Activated T-cell treated with anti-CD3 and anti-CD28 coated beads, Interleukin-2, amount 50 U/mL, for 1 hour (primary cell): Measurements from ENCODE around the gene TSSK6.

Experiments used
- DNase-seq: peaks from one replicate; pipeline ENCODE4 v3.0.0-alpha.2; 2020

Gene TSSK6

GRCh38 chr19:19544257-19544953, 29.1 kb upstream of the TSSK6 start:
- DNase-seq = no peak

DNA sequence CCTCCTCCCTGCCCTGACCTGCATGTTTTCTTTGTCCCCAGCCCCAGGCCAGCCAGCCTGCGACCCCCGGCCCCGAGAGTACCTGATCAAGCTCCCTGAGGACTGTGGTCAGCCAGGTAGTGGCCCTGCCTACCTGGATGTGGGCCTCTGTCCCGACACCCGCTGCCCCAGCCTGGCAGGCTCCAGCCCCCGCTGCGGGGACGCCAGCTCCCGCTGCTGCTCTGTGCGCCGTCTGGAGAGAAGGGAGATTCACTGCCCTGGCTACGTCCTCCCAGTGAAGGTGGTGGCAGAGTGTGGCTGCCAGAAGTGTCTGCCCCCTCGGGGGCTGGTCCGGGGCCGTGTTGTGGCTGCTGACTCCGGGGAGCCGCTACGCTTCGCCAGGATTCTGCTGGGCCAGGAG, 28.3 kb upstream of the TSSK6 start:
- DNase-seq = no peak

GRCh38 chr19:19543101-19543500, 27.8 kb upstream of the TSSK6 start:
- DNase-seq = no peak

- DNase-seq = no peak
Measured at GRCh38 chr19:19542507-19542906, 27.2 kb upstream of the TSSK6 start.

DNA sequence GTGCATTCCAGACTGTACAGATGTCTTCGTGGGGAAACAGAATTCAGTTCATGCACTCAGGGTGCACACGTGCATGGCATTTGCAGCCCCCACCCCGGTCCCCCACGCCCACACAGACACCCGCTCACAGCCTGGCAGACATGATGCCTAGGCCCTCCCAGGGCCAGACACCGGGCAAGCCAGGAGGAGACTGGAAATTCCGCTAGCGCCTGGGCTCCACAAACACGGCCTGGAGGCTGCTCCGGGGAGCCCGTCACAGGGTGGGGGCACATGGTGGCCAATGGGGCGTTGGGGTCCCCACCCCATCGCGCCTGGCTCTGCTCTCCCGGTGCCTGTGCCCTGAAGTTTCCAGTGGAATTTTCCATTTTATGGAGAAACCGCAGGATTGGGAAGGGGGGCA, 26.3 kb upstream of the TSSK6 start:
- no peak for DNase-seq

DNA sequence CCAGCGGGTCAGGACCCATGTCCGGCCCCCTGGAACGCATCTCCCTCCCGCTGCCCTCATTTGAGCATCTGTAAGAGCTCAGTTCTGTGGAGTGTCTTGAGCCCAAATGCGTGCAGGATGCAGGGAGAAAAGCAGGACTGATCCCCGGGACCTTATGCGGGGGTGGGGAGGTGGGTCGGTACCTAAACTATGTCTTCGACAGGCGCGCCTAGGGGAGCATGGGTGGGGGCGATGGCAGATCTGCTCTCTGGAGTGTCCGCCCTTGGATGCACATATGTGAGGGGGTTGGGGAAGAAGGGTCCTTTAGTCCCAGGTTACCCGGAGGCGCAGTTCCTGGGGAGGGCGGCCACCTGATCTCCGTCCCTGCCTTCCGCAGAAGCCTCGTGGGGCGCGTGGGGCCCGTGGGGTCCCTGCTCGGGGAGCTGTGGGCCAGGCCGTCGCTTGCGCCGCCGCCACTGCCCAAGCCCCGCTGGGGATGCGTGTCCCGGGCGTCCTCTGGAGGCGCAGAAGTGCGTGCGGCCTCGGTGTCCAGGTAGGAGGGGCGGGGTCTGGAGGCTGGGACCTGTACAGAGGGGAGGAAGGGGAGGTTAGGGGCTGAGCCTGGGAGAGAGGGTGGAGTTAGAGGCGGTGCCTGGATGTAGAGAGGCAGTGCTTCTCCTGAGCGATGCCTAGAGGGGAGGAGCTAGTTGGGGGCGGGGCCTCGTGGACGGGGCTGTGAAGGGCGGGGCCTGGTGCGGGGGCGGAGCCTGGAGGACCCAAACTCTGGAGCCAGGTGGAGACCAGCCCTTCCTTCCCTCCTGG, 25.6 kb upstream of the TSSK6 start:
- DNase-seq = peak; percentile 75

- peak; percentile 70 for DNase-seq
Measured at GRCh38 chr19:19540064-19540714, 24.8 kb upstream of the TSSK6 start.

- no peak for DNase-seq
Measured at GRCh38 chr19:19539698-19540063, 24.3 kb upstream of the TSSK6 start.

DNA sequence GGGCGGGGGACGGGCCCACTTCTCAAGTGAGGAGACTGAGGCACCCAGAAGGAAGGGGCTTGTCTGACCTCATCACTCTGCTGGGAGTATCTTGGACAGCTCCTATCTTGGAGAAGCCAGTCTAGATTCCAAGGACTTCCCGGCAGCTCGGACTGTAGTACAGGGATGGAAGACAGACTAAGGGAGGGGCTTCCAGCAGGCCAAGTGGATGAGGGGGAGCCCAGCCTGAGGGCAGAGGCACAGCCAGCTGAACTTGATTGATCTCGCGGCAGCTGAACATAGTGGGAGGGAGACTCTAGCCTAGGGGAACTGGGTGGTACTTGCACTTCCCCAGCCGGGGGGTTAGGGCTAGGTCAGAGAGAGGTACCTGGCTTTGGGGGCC, 23.4 kb upstream of the TSSK6 start:
- no peak for DNase-seq

DNA sequence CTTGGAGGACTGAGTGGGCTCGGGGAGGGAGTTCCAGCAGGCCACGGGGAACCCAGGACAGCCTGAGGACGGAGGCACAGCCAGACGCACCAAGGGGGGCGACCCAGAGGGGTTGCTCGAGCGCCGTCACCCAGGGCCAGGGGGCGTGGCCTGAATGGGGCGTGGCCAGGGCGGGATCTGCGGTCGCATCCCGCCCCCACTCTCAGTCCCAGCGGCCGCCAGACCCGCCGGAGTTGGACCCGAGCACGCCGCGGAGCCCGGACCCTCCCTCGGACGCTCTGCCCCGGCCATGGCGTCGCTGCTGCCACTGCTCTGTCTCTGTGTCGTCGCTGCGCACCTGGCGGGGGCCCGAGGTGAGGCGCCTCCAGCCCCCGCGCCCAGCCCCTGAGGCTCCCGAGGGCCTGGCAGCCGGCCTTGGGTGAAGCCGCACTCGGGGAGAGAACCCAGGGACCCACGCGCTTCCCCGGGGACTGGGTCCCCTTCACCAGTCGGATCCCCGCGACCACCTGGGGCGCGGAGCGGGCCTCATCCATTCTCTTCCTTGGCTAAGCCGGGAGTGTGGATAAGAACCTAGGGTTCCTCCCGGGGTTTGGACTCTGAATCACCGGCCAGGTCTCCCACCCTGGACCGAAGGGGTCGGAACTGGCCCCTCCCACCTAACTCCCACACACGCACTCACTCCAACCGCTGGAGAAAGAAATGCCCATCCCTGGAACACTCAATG, 22.9 kb upstream of the TSSK6 start, which contains the start of gene CILP2:
CILP2 (plus strand) TSS at position 205 of the 724 bp plus-strand sequence; CDS start at position 290, 85 bp downstream.
- DNase-seq = peak; percentile 62

DNA sequence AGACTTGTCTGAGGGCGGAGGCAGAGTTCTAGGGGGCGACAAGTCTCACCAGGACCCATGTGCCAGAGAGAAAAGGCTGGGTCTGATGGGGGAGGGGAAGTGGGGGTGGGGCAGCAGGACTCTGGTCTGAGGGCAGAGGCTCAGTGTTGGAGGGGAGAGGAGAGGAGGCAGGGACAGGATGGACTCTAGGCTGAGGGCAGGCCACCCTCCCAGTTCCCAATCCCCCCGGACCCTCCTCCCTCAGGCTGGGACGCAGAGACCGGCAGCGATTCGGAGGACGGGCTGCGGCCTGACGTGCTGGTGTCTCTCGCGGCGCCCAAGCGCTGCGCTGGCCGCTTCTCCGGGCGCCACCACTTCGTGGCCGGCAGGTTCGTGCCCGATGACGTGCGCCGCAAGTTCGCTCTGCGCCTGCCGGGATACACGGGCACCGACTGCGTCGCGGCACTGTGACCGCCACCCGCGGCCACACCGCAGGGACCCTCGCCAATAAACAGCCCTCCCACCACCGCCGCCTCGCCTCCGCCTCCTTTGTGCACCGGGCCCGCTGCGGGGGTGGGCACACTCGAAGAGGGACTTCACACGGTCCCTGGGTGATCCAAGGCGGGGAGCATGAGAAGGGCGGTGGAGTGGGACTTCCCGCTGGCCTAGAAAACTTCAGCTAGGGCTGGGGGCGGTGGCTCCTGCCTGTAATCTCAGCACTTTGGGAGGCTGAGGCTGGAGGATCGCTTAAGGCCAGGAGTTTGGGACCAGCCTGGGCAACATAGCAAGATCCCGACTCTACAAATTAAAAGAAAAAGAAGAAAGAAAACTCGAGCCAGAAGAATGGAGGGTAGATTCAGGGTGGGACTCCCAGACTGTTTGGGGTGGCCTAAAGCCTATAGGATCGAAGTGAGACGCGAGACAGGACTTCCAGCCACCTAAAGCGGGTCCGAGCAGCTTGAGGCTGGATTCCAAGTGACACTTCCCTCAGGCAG, 22.0 kb upstream of the TSSK6 start:
- peak; percentile 38 for DNase-seq

DNA sequence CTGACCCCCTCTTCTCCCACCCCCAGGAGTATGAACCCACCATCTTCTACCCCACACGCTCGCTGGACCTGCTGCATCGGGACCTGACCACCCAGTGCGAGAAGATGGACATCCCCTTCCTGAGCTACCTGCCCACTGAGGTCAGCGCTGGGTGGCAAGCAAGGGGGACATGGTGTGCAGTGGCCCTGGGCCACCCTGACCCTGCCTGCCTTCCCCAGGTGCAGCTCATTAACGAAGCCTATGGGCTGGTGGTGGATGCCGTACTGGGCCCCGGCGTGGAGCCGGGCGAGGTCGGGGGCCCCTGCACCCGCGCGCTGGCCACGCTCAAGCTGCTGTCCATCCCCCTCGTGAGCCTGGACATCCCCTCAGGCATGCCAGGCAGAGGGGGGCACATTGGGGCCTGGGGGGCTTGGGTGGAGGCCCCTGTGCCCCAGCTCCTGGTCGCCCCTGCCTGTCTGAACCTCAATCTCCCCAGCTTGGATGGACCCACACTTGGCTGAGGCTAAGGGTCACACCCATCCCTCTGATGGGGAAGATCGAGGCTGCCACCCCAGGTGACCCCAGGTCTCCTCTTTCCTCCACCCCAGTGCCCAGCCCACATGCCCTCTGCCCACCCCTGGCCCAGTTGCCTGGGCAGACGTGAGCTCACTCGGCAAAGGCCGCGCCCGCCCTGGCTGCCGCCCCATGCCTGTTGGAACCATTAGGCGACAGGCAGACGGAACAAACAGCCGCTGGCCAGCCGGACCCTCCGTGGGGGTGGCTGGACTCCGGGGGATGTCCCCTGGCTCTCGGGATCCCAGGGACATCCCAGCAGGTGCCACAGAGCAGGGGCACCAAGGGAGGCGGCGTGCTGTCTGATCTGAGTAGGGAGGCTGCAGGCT, 20.2 kb upstream of the TSSK6 start:
- no peak for DNase-seq

- no peak for DNase-seq
Measured at GRCh38 chr19:19534556-19535265, 19.4 kb upstream of the TSSK6 start.

DNA sequence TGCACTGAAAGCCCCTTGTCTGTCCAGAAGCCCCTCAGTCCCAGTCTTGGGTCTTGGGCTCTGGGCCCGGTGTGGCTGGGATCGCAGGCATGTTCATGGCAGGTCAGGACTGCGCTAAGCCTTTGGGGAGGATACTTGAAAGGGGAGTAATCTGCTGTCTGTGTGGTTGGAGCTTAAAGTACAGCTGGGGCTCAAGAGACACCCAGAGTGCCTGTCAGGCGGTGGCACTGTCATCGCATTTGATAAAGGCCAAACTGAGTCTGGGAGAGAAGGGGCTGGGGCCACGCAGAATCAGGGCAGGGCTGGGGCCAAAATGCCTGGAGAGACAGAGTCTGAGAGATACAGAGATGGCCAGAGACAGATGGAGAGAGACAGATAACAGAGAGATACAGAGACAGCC, 18.5 kb upstream of the TSSK6 start:
- no peak for DNase-seq

- peak; percentile 33 for DNase-seq
Measured at GRCh38 chr19:19532806-19533701, 17.7 kb upstream of the TSSK6 start.

- DNase-seq = peak; percentile 93
Measured at GRCh38 chr19:19531951-19532805, 16.8 kb upstream of the TSSK6 start.

DNA sequence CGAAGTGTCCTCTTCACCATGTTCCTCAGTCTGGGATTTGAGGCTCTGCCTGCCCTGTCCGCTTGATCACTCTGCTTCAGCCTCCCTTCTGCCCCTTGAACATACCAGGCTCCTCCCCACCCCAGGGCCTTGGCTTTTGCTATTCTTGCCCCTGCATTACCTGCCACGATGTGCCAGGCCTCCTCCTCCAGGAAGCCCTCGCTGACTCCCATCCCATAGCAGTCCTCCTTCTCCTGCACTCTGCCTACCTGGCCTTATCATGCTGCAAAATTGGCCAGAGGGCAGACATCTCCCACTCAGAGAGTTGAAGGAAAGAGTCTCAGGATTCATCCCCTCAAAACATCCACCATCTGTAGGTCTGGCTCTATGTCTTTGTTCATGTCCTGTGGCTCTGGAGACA, 15.5 kb upstream of the TSSK6 start:
- no peak for DNase-seq

- DNase-seq = no peak
Measured at GRCh38 chr19:19530423-19530804, 15.1 kb upstream of the TSSK6 start.
